C4-2B (cell line): ENCODE measurements around the gene IL4.

ENCODE experiments used
- H3K27ac ChIP-seq: fragments of 450-650 bp; 2 replicates; pipeline ENCODE4 v1.5.1; 2017
- ZFX ChIP-seq: fragments of 450-650 bp; IDR thresholded peaks from 2 replicates; pipeline ENCODE4 v1.6.1; 2017
- TF ChIP-seq, protein P1 (sequence below): fragments of 450-650 bp; conservative IDR thresholded peaks from 2 replicates; pipeline ENCODE4 v1.5.1; 2017; ENCODE audit warnings: mild to moderate bottlenecking

Gene IL4

DNA sequence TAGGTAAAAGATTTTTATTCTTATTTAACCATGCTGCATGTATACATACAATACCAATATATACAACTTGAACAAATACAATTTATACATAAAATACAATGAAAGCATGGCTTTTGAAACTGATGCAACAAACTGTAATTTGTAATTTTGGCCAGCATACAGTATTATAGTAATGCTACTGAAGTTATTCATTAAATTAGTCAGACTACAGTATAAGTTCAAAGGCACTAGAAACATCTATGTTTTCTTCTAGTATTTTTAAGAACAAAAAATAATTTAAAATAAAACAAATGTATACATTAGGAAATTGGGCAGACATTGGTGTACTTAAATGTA, 18.8 kb downstream of the IL4 start:
- no peak for TF ChIP-seq ZFX
- TF ChIP-seq, protein P1, sequence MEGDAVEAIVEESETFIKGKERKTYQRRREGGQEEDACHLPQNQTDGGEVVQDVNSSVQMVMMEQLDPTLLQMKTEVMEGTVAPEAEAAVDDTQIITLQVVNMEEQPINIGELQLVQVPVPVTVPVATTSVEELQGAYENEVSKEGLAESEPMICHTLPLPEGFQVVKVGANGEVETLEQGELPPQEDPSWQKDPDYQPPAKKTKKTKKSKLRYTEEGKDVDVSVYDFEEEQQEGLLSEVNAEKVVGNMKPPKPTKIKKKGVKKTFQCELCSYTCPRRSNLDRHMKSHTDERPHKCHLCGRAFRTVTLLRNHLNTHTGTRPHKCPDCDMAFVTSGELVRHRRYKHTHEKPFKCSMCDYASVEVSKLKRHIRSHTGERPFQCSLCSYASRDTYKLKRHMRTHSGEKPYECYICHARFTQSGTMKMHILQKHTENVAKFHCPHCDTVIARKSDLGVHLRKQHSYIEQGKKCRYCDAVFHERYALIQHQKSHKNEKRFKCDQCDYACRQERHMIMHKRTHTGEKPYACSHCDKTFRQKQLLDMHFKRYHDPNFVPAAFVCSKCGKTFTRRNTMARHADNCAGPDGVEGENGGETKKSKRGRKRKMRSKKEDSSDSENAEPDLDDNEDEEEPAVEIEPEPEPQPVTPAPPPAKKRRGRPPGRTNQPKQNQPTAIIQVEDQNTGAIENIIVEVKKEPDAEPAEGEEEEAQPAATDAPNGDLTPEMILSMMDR = no peak
- H3K27ac ChIP-seq = no peak overlapping the region

DNA sequence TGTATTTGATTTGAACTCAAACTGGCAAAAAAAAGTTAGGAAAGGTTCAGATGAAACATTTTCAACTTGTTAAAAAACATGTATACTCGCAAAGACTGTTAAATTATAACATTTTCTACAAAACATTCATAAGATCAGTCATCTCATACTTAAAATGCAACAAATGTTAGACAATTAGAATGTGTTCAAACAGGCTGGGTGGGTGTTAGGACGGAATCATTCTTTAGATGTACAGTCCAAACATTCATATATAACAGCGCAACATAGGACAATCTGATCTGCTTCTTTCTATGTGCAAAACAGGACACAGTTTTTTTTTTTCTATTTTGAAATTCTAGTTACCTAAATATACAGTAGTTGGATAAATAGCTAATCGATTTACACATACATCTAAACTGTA, 22.2 kb downstream of the IL4 start:
- no peak overlapping the region for H3K27ac ChIP-seq
- TF ChIP-seq, protein P1 = no peak
- no peak for TF ChIP-seq ZFX

DNA sequence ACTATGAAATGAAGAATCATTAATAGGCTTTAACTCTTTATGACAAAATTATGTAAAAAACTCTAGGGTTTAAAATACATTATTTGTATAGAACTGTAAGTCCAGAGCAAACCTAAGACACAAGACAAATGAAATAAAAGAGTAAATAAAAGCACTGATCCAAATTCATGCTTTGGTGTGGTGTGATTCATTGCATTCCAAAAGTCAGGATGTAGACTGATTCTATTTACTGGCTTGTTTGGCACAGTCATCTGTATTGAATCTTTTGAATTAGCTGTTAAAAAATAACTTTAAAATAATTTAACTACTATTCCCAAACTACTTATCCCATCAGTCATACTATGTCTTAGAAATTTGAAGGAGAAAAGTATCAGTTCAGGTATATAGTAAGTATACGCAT, 31.1 kb downstream of the IL4 start:
- TF ChIP-seq, protein P1 = no peak
- no peak for TF ChIP-seq ZFX

DNA sequence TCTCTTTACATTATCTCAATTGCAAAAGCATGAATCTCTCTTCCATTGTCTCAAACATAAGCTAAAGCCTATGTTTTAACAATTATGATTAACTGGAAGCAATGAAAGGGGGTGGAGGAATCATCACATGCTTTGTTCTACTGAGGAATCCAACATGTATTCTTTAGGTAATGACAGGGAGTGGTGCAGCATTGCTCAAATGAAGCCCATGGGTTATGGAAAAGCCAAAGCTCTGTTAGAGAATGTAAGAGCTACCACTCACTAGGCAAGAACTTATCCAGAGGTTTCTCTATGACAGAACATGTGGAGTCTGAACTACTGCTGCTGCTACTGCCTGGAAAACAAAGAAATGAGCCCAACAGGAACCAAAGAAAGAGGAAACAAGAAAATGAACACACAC, 34.9 kb downstream of the IL4 start:
- no peak for TF ChIP-seq ZFX
- TF ChIP-seq, protein P1 = no peak
- no peak overlapping the region for H3K27ac ChIP-seq

More for the DNA sequence above, 31.1 kb downstream of the IL4 start:
- H3K27ac ChIP-seq = no peak overlapping the region

DNA sequence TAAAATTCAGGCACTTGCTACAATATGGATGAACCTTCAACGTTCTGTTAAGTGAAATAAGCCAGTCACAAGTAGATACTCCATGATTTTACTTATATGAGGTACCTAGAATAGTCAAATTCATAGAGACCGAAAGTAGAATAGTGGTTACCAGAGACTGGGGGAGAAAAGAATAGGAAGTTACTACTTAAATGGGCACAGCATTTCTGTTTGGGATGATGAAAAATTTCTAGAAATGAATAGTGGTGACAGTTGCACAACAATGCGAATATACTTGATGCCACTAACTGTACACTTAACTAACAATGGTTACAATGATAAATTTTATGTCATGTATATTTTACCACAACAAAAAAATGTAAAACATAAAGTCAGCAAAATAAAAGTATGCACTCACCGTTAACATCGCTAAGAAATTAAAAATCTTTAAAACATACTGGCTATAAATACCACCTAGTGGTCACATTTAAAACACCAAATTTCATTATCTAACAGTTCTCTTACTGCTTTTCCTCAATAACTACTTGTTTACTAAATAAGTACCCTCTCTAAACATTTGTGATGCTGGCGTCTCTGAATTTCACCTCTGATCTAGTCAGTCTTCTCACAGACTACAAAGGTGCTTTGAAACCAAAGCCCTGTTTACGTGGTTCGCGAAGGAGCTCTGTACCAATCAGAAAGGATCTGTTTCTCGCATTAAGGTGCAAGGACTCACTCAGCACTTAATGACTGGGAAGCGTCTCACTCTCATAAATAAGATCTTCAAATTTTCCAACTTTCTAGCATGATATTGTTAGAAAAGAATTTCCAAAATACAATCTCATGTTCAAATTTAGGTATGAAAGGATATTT, 40.9 kb downstream of the IL4 start:
- TF ChIP-seq, protein P1 = peak; percentile 70
- TF ChIP-seq ZFX = no peak

DNA sequence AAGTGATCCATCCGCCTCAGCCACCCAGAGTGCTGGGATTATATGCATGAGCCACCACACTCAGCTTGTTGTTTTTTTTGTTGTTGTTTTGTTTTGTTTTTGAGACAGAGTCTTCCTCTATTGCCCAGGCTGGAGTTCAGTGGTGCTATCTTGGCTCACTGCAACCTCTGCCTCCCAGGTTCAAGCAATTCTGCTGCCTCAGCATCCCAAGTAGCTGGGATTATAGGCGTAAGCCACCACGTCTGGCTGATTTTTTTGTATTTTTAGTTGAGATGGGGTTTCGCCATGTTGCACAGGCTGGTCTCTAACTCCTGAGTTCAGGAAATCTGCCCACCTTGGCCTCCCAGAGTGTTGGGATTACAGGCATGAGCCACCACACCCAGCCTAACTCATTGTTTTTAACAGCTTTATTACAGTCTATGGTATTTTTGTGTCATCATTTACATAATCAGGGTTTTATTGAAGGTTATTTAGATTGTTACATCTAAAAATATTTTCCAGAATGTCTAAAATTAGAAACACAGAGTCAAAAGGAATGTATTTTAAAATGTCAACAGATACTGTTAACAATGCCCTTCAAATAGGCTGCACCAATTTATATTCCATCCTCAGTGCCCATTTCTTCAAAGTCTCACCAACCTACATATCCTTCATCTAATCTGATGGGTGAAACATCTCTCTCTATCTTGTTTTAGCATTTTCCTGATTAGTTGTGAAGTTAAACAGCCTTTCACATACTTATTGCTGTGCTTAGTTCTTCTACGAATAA, 44.9 kb downstream of the IL4 start:
- no peak for TF ChIP-seq ZFX
- TF ChIP-seq, protein P1 = no peak
- H3K27ac ChIP-seq = no peak overlapping the region

More for the DNA sequence above, 40.9 kb downstream of the IL4 start:
- no peak overlapping the region for H3K27ac ChIP-seq

DNA sequence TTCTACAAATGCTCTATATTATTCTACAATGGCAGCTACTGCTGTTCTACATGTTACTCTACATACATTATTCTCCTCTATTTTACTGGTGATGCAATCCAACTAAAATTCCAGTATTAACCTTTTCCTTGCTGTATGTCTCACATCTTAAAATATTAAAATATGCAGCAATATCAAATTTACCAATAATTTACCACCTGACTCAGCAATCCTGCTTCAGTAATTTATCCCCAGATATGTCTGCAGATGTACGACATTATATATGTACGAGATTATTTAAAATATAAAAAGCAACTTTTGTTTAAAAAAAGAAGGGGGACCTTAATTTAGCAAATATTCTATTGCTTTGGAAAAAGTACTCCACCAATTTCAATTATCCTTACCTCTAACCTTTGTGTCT, 52.0 kb downstream of the IL4 start:
- TF ChIP-seq, protein P1 = no peak
- no peak for TF ChIP-seq ZFX
- H3K27ac ChIP-seq = no peak overlapping the region
